RWPE1 (cell line): ENCODE results near the gene ZFP30.

Experiments used
- CTCF ChIA-PET: fragments of 350-600 bp; sonication (Branson Sonifier 250); formaldehyde crosslinking; extraction: SDS; loops from one replicate; lab custom pipeline; 2021; lab: Yijun Ruan, JAX
- POLR2A ChIA-PET: fragments of 400-600 bp; formaldehyde crosslinking; extraction: SDS; loops from one replicate; lab custom pipeline; 2020; ENCODE audit warnings: antibody characterized with exemption; ENCODE audit not compliant: low non-redundant PET; lab: Yijun Ruan, JAX
- DNase-seq: peaks from one replicate; pipeline ENCODE4 v3.0.0; 2012; ENCODE audit warnings: low spot score
- H3K27ac ChIP-seq: fragments of 450-650 bp; 2 replicates; pipeline ENCODE4 v1.5.1; 2017
- TF ChIP-seq, protein P1 (sequence below): fragments of 450-650 bp; conservative IDR thresholded peaks from 2 replicates; pipeline ENCODE4 v1.5.1; 2017; ENCODE audit warnings: low read depth, mild to moderate bottlenecking

The ZFP30 gene

DNA sequence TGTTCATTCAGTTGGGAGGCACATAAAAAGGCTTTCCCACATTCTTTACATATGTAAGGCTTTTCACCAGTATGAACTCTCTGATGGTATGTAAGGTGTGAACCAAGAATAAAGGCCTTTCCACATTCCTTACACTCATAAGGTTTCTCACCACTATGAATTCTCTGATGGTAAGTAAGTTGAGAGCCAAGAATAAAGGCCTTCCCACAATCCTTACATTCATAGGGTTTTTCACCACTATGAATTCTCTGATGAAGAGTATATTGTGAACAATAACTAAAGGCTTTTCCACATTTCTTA is 89.9 kb downstream of the ZFP30 start:
- no peak overlapping the region for H3K27ac ChIP-seq
- TF ChIP-seq, protein P1, sequence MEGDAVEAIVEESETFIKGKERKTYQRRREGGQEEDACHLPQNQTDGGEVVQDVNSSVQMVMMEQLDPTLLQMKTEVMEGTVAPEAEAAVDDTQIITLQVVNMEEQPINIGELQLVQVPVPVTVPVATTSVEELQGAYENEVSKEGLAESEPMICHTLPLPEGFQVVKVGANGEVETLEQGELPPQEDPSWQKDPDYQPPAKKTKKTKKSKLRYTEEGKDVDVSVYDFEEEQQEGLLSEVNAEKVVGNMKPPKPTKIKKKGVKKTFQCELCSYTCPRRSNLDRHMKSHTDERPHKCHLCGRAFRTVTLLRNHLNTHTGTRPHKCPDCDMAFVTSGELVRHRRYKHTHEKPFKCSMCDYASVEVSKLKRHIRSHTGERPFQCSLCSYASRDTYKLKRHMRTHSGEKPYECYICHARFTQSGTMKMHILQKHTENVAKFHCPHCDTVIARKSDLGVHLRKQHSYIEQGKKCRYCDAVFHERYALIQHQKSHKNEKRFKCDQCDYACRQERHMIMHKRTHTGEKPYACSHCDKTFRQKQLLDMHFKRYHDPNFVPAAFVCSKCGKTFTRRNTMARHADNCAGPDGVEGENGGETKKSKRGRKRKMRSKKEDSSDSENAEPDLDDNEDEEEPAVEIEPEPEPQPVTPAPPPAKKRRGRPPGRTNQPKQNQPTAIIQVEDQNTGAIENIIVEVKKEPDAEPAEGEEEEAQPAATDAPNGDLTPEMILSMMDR = no peak
- no peak for DNase-seq
- ChIA-PET POLR2A (no interaction called here), CTCF (no interaction called here)

DNA sequence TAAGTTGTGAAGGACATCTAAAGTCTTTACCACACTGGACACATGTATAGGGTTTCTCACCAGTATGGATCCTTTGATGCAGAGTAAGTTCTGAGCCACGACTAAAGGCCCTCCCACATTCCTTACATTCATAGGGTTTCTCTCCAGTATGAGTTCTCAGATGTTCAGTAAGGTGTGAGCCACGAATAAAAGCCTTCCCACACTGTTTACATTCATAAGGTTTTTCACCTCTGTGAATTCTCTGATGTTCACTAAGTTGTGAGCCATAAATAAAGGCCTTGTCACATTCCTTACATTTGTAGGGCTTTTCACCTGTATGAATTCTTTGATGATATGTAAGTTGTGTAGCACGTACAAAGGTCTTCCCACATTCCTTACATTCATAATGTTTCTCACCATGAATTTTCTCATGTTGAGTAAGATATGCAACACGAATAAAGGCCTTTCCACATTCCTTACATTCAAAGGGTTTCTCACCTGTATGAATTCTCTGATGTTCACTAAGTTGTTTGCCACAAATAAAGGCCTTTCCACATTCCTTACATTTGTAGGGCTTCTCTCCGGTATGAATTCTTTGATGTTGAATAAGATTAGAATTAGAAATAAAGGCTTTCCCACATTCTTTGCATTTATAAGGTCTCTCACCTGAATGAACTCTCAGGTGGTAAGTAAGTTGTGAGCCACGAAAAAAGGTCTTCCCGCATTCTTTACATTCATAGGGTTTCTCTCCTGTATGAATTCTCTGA is 90.5 kb downstream of the ZFP30 start:
- H3K27ac ChIP-seq = no peak overlapping the region
- no peak for DNase-seq
- ChIA-PET POLR2A (no interaction called here), CTCF (no interaction called here)
- TF ChIP-seq, protein P1 = no peak
